ENCODE measurements around the gene NOXA1.

- TF ChIP-seq CTCF (conservative IDR thresholded peaks at IDR 0.05; ENCODE audit: low read depth, low read length) = no peak
- TF ChIP-seq EZH2 (IDR thresholded peaks at IDR 0.05; ENCODE audit: borderline replicate concordance, low read depth, low read length, poor library complexity, severe bottlenecking) = no peak
These were observed 11.9 kb upstream of the NOXA1 start for GRCh38 chr9:137411260-137411644.
